ENCODE data around the gene DRG2.

DNA sequence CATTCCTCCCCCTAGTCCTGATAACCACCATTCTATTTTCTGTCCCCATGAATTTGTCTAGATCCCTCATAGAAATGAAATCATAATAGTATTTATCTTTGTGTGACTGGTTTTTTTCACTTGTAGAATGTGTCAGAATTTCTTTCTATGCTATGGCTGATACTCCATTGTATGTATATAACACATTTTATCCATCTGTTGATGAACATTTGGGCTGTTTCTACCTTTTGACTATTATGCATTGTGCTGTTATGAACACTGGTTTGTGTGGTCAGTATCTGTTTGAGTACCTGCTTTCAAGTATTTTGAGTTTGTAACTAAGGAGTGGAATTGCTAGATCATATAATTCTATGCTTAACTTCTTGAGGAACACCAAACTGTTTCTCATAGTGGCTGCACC, 16.0 kb upstream of the DRG2 start:
- TF ChIP-seq, protein P1, sequence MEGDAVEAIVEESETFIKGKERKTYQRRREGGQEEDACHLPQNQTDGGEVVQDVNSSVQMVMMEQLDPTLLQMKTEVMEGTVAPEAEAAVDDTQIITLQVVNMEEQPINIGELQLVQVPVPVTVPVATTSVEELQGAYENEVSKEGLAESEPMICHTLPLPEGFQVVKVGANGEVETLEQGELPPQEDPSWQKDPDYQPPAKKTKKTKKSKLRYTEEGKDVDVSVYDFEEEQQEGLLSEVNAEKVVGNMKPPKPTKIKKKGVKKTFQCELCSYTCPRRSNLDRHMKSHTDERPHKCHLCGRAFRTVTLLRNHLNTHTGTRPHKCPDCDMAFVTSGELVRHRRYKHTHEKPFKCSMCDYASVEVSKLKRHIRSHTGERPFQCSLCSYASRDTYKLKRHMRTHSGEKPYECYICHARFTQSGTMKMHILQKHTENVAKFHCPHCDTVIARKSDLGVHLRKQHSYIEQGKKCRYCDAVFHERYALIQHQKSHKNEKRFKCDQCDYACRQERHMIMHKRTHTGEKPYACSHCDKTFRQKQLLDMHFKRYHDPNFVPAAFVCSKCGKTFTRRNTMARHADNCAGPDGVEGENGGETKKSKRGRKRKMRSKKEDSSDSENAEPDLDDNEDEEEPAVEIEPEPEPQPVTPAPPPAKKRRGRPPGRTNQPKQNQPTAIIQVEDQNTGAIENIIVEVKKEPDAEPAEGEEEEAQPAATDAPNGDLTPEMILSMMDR (IDR thresholded peaks at IDR 0.05) = no peak
- TF ChIP-seq, protein P2, sequence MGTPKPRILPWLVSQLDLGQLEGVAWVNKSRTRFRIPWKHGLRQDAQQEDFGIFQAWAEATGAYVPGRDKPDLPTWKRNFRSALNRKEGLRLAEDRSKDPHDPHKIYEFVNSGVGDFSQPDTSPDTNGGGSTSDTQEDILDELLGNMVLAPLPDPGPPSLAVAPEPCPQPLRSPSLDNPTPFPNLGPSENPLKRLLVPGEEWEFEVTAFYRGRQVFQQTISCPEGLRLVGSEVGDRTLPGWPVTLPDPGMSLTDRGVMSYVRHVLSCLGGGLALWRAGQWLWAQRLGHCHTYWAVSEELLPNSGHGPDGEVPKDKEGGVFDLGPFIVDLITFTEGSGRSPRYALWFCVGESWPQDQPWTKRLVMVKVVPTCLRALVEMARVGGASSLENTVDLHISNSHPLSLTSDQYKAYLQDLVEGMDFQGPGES (IDR thresholded peaks at IDR 0.05; ENCODE audit: low read depth, low read length) = no peak
- no peak for TF ChIP-seq TEAD4 (IDR thresholded peaks at IDR 0.05; ENCODE audit: borderline replicate concordance, insufficient read depth)
- TF ChIP-seq MXI1 (IDR thresholded peaks at IDR 0.05; ENCODE audit: low read depth, low read length) = no peak
- TF ChIP-seq, protein P3, sequence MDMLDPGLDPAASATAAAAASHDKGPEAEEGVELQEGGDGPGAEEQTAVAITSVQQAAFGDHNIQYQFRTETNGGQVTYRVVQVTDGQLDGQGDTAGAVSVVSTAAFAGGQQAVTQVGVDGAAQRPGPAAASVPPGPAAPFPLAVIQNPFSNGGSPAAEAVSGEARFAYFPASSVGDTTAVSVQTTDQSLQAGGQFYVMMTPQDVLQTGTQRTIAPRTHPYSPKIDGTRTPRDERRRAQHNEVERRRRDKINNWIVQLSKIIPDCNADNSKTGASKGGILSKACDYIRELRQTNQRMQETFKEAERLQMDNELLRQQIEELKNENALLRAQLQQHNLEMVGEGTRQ (IDR thresholded peaks at IDR 0.05; ENCODE audit: borderline replicate concordance, low read depth, low read length) = no peak
- TF ChIP-seq, protein P4, sequence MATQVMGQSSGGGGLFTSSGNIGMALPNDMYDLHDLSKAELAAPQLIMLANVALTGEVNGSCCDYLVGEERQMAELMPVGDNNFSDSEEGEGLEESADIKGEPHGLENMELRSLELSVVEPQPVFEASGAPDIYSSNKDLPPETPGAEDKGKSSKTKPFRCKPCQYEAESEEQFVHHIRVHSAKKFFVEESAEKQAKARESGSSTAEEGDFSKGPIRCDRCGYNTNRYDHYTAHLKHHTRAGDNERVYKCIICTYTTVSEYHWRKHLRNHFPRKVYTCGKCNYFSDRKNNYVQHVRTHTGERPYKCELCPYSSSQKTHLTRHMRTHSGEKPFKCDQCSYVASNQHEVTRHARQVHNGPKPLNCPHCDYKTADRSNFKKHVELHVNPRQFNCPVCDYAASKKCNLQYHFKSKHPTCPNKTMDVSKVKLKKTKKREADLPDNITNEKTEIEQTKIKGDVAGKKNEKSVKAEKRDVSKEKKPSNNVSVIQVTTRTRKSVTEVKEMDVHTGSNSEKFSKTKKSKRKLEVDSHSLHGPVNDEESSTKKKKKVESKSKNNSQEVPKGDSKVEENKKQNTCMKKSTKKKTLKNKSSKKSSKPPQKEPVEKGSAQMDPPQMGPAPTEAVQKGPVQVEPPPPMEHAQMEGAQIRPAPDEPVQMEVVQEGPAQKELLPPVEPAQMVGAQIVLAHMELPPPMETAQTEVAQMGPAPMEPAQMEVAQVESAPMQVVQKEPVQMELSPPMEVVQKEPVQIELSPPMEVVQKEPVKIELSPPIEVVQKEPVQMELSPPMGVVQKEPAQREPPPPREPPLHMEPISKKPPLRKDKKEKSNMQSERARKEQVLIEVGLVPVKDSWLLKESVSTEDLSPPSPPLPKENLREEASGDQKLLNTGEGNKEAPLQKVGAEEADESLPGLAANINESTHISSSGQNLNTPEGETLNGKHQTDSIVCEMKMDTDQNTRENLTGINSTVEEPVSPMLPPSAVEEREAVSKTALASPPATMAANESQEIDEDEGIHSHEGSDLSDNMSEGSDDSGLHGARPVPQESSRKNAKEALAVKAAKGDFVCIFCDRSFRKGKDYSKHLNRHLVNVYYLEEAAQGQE (IDR thresholded peaks at IDR 0.05; ENCODE audit: low read depth, low read length) = no peak
